ENCODE results near the gene ZIM2.

- TF ChIP-seq POLR2A (IDR thresholded peaks at IDR 0.05; ENCODE audit: borderline replicate concordance, extremely low read depth, insufficient read depth, insufficient read length) (no peak), CTCF (IDR thresholded peaks at IDR 0.05 in 2 of 3, conservative IDR thresholded peaks at IDR 0.05 in 1 of 3; ENCODE audit: borderline replicate concordance in 1 of 3, insufficient read depth in 1 of 3, low read depth in 2 of 3, low read length in 2 of 3) (no peak)
Observed at GRCh38 chr19:56822755-56823154, 17.8 kb downstream of the ZIM2 start.
